Astrocyte (in vitro differentiated cells and primary cell): ENCODE results near the gene XPC.

ENCODE experiments used
- CTCF ChIP-seq: IDR thresholded peaks from 2 replicates; pipeline ENCODE4 v1.5.1; 2011; ENCODE audit warnings: low read depth, mild to moderate bottlenecking, inconsistent platforms, low read length, moderate library complexity; ENCODE audit not compliant: insufficient read depth
- EZH2 ChIP-seq: IDR thresholded peaks from 2 replicates; pipeline ENCODE4 v1.6.1; 2012; ENCODE audit warnings: mild to moderate bottlenecking, low read length, inconsistent platforms; ENCODE audit not compliant: insufficient read depth

- TF ChIP-seq CTCF (no peak), EZH2 (no peak)
Observed at GRCh38 chr3:14179795-14180194, 1.4 kb upstream of the XPC start.
